HG03378 (cell line): ENCODE results near the gene MEN1.
A peak's percentile ranks its signal among the peaks of the same experiment; 100 is the strongest.

Experiments used
- ATAC-seq: cut with Tn5 transposase; IDR thresholded peaks from one replicate; pipeline ENCODE4 v1.9.1; 2021; ENCODE audit warnings: mild to moderate bottlenecking, moderate library complexity; ENCODE audit not compliant: unreplicated experiment

The MEN1 gene

GRCh38 chr11:64788321-64789215, 21.8 kb downstream of the MEN1 start:
- ATAC-seq = no peak

GRCh38 chr11:64787526-64788320, 22.6 kb downstream of the MEN1 start:
- ATAC-seq = no peak

- ATAC-seq = no peak
Measured at GRCh38 chr11:64786308-64786707, 24.0 kb downstream of the MEN1 start.

- ATAC-seq = no peak
Measured at GRCh38 chr11:64784813-64785581, 25.4 kb downstream of the MEN1 start.

- peak; percentile 77 for ATAC-seq
Measured at GRCh38 chr11:64778473-64779298, 31.7 kb downstream of the MEN1 start, which contains the start of gene SF1. SF1 (minus strand) TSS chr11:64778542; CDS start chr11:64778392, 150 bp downstream.

- ATAC-seq = no peak
Measured at GRCh38 chr11:64778223-64778472, 32.2 kb downstream of the MEN1 start.

- ATAC-seq = no peak
Measured at GRCh38 chr11:64777449-64778222, 32.7 kb downstream of the MEN1 start.

GRCh38 chr11:64776875-64777274, 33.5 kb downstream of the MEN1 start:
- ATAC-seq = no peak

- no peak for ATAC-seq
Measured at GRCh38 chr11:64776425-64776824, 33.9 kb downstream of the MEN1 start.

GRCh38 chr11:64774144-64774543, 36.2 kb downstream of the MEN1 start:
- ATAC-seq = no peak

GRCh38 chr11:64772303-64773018, 37.9 kb downstream of the MEN1 start:
- no peak for ATAC-seq

- ATAC-seq = no peak
Measured at GRCh38 chr11:64771861-64772260, 38.5 kb downstream of the MEN1 start.

- no peak for ATAC-seq
Measured at GRCh38 chr11:64770120-64770519, 40.2 kb downstream of the MEN1 start.

- ATAC-seq = no peak
Measured at GRCh38 chr11:64769283-64769682, 41.1 kb downstream of the MEN1 start.

- ATAC-seq = no peak
Measured at GRCh38 chr11:64768300-64768694, 42.1 kb downstream of the MEN1 start.

GRCh38 chr11:64767344-64768299, 42.7 kb downstream of the MEN1 start:
- no peak for ATAC-seq

- ATAC-seq = no peak
Measured at GRCh38 chr11:64766881-64767280, 43.5 kb downstream of the MEN1 start.
